Measurements from ENCODE around the gene KIF16B. TPM values are rescaled to one million over a fixed set of nuclear protein-coding genes. Genes with fewer than 3 reads are reported as not detected.

KIF16B gene
- total RNA-seq, 1 donor = 13.4 TPM

- no peak overlapping the region for H3K4me3 ChIP-seq (ENCODE audit: low read depth, low read length)
- TF ChIP-seq CTCF (IDR thresholded peaks at IDR 0.05; ENCODE audit: insufficient read depth, low read depth, low read length) = no peak
- peak; percentile 32 for DNase-seq (ENCODE audit: low read depth)
Observed at GRCh38 chr20:16477632-16478031, 95.6 kb downstream of the KIF16B start.

GRCh38 chr20:16476032-16476431 lies 97.2 kb downstream of the KIF16B start:
- peak; percentile 55 for TF ChIP-seq CTCF (IDR thresholded peaks at IDR 0.05; ENCODE audit: insufficient read depth, low read depth, low read length)
- peak; percentile 62 for DNase-seq (ENCODE audit: low read depth)

GRCh38 chr20:16475225-16475624 lies 98.0 kb downstream of the KIF16B start:
- no peak for DNase-seq (ENCODE audit: low read depth)

More at GRCh38 chr20:16476032-16476431, 97.2 kb downstream of the KIF16B start:
- H3K4me3 ChIP-seq (ENCODE audit: low read depth, low read length) = no peak overlapping the region

GRCh38 chr20:16474363-16474762 lies 98.9 kb downstream of the KIF16B start:
- TF ChIP-seq CTCF (IDR thresholded peaks at IDR 0.05; ENCODE audit: insufficient read depth, low read depth, low read length) = no peak
- DNase-seq (ENCODE audit: low read depth) = no peak
- no peak overlapping the region for H3K4me3 ChIP-seq (ENCODE audit: low read depth, low read length)

More at GRCh38 chr20:16475225-16475624, 98.0 kb downstream of the KIF16B start:
- no peak for TF ChIP-seq CTCF (IDR thresholded peaks at IDR 0.05; ENCODE audit: insufficient read depth, low read depth, low read length)
- no peak overlapping the region for H3K4me3 ChIP-seq (ENCODE audit: low read depth, low read length)

- no peak for TF ChIP-seq CTCF (IDR thresholded peaks at IDR 0.05; ENCODE audit: insufficient read depth, low read depth, low read length)
- H3K4me3 ChIP-seq (ENCODE audit: low read depth, low read length) = no peak overlapping the region
- DNase-seq (ENCODE audit: low read depth) = peak; percentile 35
Observed at GRCh38 chr20:16472045-16472872, 101.0 kb downstream of the KIF16B start.

GRCh38 chr20:16469395-16469905 lies 103.8 kb downstream of the KIF16B start:
- no peak overlapping the region for H3K4me3 ChIP-seq (ENCODE audit: low read depth, low read length)
- DNase-seq (ENCODE audit: low read depth) = no peak
- no peak for TF ChIP-seq CTCF (IDR thresholded peaks at IDR 0.05; ENCODE audit: insufficient read depth, low read depth, low read length)
